ENCODE data around the gene SHPK. TPM values are rescaled to one million over a fixed set of nuclear protein-coding genes. Genes with fewer than 3 reads are reported as not detected.
A peak's percentile ranks its signal among the peaks of the same experiment; 100 is the strongest.

Gene SHPK
- total and polyA plus RNA-seq, 3 donors from 2014 or later: 9.0 to 33.8 (median 23.6) TPM

DNA sequence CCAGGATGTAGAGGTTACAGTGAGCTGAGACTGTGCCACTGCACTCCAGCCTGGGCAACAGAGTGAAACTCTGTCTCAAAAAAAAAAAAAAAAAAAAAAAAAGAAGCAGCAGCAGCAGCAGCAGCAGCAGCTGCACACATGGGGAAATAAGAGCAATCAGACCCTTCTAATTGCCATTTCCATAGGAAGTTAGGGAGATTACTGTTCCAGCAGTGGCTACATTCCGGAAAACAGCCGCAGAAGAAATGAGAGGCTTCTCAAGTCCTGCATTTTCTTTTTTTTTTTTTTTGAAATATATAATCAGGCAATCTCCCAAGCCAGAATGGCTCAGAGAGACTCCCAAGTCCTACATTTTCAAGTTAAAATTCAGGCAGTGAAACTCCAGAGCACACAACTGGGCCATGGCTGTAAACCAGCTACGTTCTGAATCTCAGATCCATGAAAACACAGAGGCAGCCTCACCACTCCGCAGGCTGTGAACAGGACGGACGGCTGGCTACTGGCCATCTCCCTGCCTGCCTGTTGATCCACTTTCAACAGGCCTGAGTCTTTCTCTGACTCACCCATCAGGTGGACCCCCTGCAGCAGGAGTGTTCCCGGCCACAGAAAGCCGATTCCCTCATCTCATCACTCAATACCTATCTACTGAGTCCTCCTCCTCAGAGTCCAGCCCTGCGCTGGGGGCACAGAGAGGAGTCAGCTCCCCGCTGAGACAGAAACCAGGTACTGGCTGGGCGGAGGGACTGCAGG is 41.8 kb downstream of the SHPK start:
- Histone ChIP-seq H3K9me3 (no peaks in the 10 kb centered on the region), H3K4me3 (no peak overlapping the region), H3K27ac (no peak overlapping the region), H3K4me1 (no peaks in the 10 kb centered on the region), H3K36me3 (ENCODE audit: low read depth, missing control alignments) (no peaks in the 10 kb centered on the region), H3K27me3 (no peaks in the 10 kb centered on the region)
- TF ChIP-seq, protein P1, sequence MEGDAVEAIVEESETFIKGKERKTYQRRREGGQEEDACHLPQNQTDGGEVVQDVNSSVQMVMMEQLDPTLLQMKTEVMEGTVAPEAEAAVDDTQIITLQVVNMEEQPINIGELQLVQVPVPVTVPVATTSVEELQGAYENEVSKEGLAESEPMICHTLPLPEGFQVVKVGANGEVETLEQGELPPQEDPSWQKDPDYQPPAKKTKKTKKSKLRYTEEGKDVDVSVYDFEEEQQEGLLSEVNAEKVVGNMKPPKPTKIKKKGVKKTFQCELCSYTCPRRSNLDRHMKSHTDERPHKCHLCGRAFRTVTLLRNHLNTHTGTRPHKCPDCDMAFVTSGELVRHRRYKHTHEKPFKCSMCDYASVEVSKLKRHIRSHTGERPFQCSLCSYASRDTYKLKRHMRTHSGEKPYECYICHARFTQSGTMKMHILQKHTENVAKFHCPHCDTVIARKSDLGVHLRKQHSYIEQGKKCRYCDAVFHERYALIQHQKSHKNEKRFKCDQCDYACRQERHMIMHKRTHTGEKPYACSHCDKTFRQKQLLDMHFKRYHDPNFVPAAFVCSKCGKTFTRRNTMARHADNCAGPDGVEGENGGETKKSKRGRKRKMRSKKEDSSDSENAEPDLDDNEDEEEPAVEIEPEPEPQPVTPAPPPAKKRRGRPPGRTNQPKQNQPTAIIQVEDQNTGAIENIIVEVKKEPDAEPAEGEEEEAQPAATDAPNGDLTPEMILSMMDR (IDR thresholded peaks at IDR 0.05): no peak
- TF ChIP-seq POLR2A (IDR thresholded peaks at IDR 0.05): no peak
- peak; percentile 34 for DNase-seq
- 70 to 73% methylated on average over 11 of the region's 11 CpGs for WGBS, 2 donors
- intact Hi-C loops (cut with DNase I; ENCODE audit: low total_unique reads): no loop called here

DNA sequence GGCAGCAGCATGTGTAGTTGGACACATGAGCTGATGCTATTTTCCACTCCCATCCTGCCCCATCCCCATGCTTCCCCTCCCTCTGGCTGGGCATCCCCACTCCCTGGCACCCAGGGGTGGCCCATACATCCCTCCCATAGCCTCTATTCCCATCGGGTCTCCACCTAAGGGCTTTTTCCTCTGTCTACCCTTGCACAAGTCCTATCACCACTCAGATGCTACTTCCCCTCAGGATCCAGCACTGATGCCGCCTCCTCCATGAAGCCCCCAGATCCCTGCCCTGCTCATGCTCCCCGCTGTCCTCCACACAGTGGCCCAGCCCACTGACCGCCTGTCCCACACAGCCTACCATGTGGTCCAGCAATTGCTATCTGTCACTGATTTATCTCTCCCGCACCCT is 42.7 kb downstream of the SHPK start:
- intact Hi-C loops (cut with DNase I; ENCODE audit: low total_unique reads): no loop called here
- no peak for DNase-seq

DNA sequence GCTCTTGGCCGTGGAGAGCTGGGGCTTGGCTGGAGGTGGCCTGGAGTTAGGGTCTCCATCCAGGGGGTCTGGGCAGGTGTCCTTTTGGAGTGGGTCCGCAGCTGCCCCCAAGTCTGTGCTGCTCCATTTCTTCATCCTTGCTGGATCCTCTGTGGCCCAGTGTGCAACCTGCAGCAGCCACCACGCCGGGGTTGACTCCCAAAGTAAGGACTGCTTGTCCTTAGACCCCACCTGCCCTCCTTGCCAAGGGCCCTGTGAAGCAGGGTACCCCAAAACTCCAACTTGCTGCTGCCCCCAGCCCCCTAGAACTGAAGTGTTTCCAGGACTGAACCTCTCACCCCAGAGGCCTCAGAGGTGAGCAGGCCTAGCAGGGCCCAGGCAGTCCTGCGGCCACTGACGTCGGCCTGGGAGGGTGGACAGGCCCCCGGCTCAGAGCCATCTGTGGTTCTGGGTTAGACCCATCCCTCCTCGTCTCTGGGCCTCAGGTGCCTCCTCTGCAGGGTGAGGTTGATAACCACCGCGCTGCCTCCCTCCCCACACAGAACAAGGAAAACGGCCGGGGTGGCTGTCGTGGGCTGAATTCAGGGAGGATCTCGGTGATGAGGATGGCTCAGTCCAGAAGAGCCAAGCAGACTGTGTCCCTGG is 43.7 kb downstream of the SHPK start:
- intact Hi-C loops (cut with DNase I; ENCODE audit: low total_unique reads): no loop called here
- WGBS, 2 donors: 82 to 90% methylated on average over 2 to 14 of the region's 15 CpGs
- TF ChIP-seq, protein P1 (IDR thresholded peaks at IDR 0.05): no peak
- no peak for TF ChIP-seq POLR2A (IDR thresholded peaks at IDR 0.05)
- Histone ChIP-seq H3K9me3 (no peaks in the 10 kb centered on the region), H3K4me3 (no peak overlapping the region), H3K27me3 (no peaks in the 10 kb centered on the region), H3K4me1 (no peaks in the 10 kb centered on the region), H3K36me3 (ENCODE audit: low read depth, missing control alignments) (no peaks in the 10 kb centered on the region), H3K27ac (no peak overlapping the region)
- no peak for DNase-seq

More for the DNA sequence above, 42.7 kb downstream of the SHPK start:
- 87 to 95% methylated on average over 5 of the region's 5 CpGs for WGBS, 2 donors
- Histone ChIP-seq H3K36me3 (ENCODE audit: low read depth, missing control alignments) (no peaks in the 10 kb centered on the region), H3K9me3 (no peaks in the 10 kb centered on the region), H3K4me1 (no peaks in the 10 kb centered on the region), H3K27ac (no peak overlapping the region), H3K4me3 (no peak overlapping the region), H3K27me3 (no peaks in the 10 kb centered on the region)
- TF ChIP-seq, protein P1 (IDR thresholded peaks at IDR 0.05): no peak
- TF ChIP-seq POLR2A (IDR thresholded peaks at IDR 0.05): no peak

DNA sequence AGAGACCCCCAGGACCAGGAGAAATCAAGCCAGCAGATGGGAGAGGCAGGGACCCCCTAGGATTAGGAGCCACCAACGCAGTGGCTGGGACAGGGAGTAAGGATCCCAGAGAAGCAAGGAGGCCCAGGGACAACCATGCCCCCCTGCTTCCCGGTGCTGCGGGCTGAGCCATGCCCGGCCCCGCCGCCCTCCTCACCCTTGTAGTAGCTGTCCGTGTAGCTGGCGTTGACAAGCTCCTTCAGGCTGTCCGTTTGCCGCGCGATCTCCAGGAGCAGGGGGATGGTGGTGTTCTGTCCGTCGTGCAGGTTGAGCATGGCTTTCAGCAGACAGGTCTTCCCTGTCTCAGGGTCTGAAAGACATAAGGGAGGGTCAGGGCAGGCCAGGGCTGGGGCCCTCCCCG is 45.3 kb downstream of the SHPK start:
- Histone ChIP-seq H3K4me1 (no peaks in the 10 kb centered on the region), H3K27ac (no peak overlapping the region), H3K36me3 (ENCODE audit: low read depth, missing control alignments) (no peaks in the 10 kb centered on the region), H3K4me3 (no peak overlapping the region), H3K27me3 (no peaks in the 10 kb centered on the region), H3K9me3 (no peaks in the 10 kb centered on the region)
- DNase-seq: no peak
- WGBS, 2 donors: 92 to 98% methylated on average over 14 to 15 of the region's 15 CpGs
- intact Hi-C loops (cut with DNase I; ENCODE audit: low total_unique reads): no loop called here
- TF ChIP-seq POLR2A (IDR thresholded peaks at IDR 0.05): no peak
- TF ChIP-seq, protein P1 (IDR thresholded peaks at IDR 0.05): no peak

Data from testis (tissue), 3 donors.